Measurements from ENCODE around the gene DDX49.

DNA sequence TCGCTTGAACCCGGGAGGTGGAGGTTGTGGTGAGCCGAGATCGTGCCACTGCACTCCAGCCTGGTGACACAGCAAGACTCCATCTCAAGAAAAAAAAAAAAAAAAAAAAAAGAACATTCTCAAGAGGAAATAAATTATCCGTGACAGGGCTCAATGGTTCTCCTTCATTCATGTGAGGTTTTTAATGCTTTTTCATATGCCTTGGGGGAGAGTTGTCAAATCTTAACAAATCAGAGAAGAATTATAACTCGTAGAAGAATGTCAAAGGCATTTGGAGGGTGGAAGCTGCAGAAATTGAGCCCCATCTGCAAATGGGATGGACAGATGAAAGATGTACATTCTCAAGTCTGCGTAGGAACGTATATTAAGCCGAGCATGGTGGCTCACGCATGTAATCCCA lies 56.4 kb downstream of the DDX49 start:
- TF ChIP-seq, protein P1, sequence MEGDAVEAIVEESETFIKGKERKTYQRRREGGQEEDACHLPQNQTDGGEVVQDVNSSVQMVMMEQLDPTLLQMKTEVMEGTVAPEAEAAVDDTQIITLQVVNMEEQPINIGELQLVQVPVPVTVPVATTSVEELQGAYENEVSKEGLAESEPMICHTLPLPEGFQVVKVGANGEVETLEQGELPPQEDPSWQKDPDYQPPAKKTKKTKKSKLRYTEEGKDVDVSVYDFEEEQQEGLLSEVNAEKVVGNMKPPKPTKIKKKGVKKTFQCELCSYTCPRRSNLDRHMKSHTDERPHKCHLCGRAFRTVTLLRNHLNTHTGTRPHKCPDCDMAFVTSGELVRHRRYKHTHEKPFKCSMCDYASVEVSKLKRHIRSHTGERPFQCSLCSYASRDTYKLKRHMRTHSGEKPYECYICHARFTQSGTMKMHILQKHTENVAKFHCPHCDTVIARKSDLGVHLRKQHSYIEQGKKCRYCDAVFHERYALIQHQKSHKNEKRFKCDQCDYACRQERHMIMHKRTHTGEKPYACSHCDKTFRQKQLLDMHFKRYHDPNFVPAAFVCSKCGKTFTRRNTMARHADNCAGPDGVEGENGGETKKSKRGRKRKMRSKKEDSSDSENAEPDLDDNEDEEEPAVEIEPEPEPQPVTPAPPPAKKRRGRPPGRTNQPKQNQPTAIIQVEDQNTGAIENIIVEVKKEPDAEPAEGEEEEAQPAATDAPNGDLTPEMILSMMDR (IDR thresholded peaks at IDR 0.05), result no peak
- no peak for TF ChIP-seq ZFX (IDR thresholded peaks at IDR 0.05; ENCODE audit: borderline replicate concordance)
